ENCODE measurements around the gene HPDL.

HPDL gene

GRCh38 chr1:45325851-45326506, 716 bp upstream of the HPDL start:
- no peak for DNase-seq

GRCh38 chr1:45327644-45328515, 1.2 kb downstream of the HPDL start:
- DNase-seq = no peak

GRCh38 chr1:45328680-45329079, 2.0 kb downstream of the HPDL start:
- no peak for DNase-seq

GRCh38 chr1:45329445-45329844, 2.8 kb downstream of the HPDL start:
- no peak for DNase-seq

GRCh38 chr1:45331436-45332345, 5.0 kb downstream of the HPDL start:
- DNase-seq = no peak

GRCh38 chr1:45332346-45332720, 5.6 kb downstream of the HPDL start:
- no peak for DNase-seq

- DNase-seq = peak; percentile 46
Observed at GRCh38 chr1:45334308-45335245, 7.9 kb downstream of the HPDL start.

- no peak for DNase-seq
Observed at GRCh38 chr1:45335855-45336324, 9.2 kb downstream of the HPDL start.

GRCh38 chr1:45337630-45338325, 11.1 kb downstream of the HPDL start:
- no peak for DNase-seq

- peak; percentile 87 for DNase-seq
Observed at GRCh38 chr1:45339789-45340558, 13.3 kb downstream of the HPDL start, which contains the start of the genes MUTYH and TOE1. MUTYH (minus strand) TSS chr1:45340440; CDS start chr1:45334505, 5,935 bp downstream. TOE1 (plus strand) TSS chr1:45340170; CDS start chr1:45340253, 83 bp downstream.

GRCh38 chr1:45340816-45341466, 14.2 kb downstream of the HPDL start:
- no peak for DNase-seq

- no peak for DNase-seq
Observed at GRCh38 chr1:45344499-45344898, 17.8 kb downstream of the HPDL start.

GRCh38 chr1:45345014-45345413, 18.3 kb downstream of the HPDL start:
- DNase-seq = no peak

- DNase-seq = no peak
Observed at GRCh38 chr1:45346473-45346872, 19.8 kb downstream of the HPDL start.

- DNase-seq = no peak
Observed at GRCh38 chr1:45348020-45348419, 21.3 kb downstream of the HPDL start.

GRCh38 chr1:45348609-45348965, 21.9 kb downstream of the HPDL start:
- DNase-seq = no peak

GRCh38 chr1:45348966-45349677, 22.4 kb downstream of the HPDL start:
- DNase-seq = no peak

- DNase-seq = no peak
Observed at GRCh38 chr1:45351508-45351907, 24.8 kb downstream of the HPDL start.

GRCh38 chr1:45353685-45354084, 27.0 kb downstream of the HPDL start:
- no peak for DNase-seq
